ENCODE data around the gene SNIP1.
A peak's percentile ranks its signal among the peaks of the same experiment; 100 is the strongest.
"Not testable (repeated sequence)": the region's sequence is repeated elsewhere in the genome, so short reads cannot be mapped to it uniquely, and the experiment has no call there.

Gene SNIP1

GRCh38 chr1:37553927-37554808 is at the start of gene SNIP1:
SNIP1 (minus strand) TSS chr1:37554293; CDS start chr1:37554229, 64 bp downstream.
- peak; percentile 97 for DNase-seq (ENCODE audit: low spot score)

GRCh38 chr1:37602750-37603694 is 48.9 kb upstream of the SNIP1 start:
- peak; percentile 32 for DNase-seq (ENCODE audit: low spot score)

- no peak for DNase-seq (ENCODE audit: low spot score)
Measured at GRCh38 chr1:37601441-37601840, 47.3 kb upstream of the SNIP1 start.

GRCh38 chr1:37599940-37600339 is 45.8 kb upstream of the SNIP1 start:
- no peak for DNase-seq (ENCODE audit: low spot score)

- DNase-seq (ENCODE audit: low spot score) = no peak
Measured at GRCh38 chr1:37596182-37596667, 42.1 kb upstream of the SNIP1 start.

- peak; percentile 93 for DNase-seq (ENCODE audit: low spot score)
Measured at GRCh38 chr1:37595440-37596181, 41.5 kb upstream of the SNIP1 start, which contains the start of gene GNL2. GNL2 (minus strand) TSS chr1:37595937; CDS start chr1:37595822, 115 bp downstream.

- no peak for DNase-seq (ENCODE audit: low spot score)
Measured at GRCh38 chr1:37593726-37594125, 39.6 kb upstream of the SNIP1 start.

- no peak for DNase-seq (ENCODE audit: low spot score)
Measured at GRCh38 chr1:37588939-37589338, 34.8 kb upstream of the SNIP1 start.

GRCh38 chr1:37584544-37584943 is 30.5 kb upstream of the SNIP1 start:
- DNase-seq (ENCODE audit: low spot score) = not testable (repeated sequence)

GRCh38 chr1:37575692-37576091 is 21.6 kb upstream of the SNIP1 start:
- no peak for DNase-seq (ENCODE audit: low spot score)

- no peak for DNase-seq (ENCODE audit: low spot score)
Measured at GRCh38 chr1:37574834-37575480, 20.9 kb upstream of the SNIP1 start.

GRCh38 chr1:37570528-37571334 is 16.6 kb upstream of the SNIP1 start:
- no peak for DNase-seq (ENCODE audit: low spot score)

GRCh38 chr1:37567023-37567422 is 12.9 kb upstream of the SNIP1 start:
- no peak for DNase-seq (ENCODE audit: low spot score)

- DNase-seq (ENCODE audit: low spot score) = no peak
Measured at GRCh38 chr1:37564892-37565291, 10.8 kb upstream of the SNIP1 start.

- DNase-seq (ENCODE audit: low spot score) = no peak
Measured at GRCh38 chr1:37562984-37563383, 8.9 kb upstream of the SNIP1 start.

- no peak for DNase-seq (ENCODE audit: low spot score)
Measured at GRCh38 chr1:37561133-37562132, 7.3 kb upstream of the SNIP1 start.

- DNase-seq (ENCODE audit: low spot score) = no peak
Measured at GRCh38 chr1:37560401-37561132, 6.5 kb upstream of the SNIP1 start.

- not testable (repeated sequence) for DNase-seq (ENCODE audit: low spot score)
Measured at GRCh38 chr1:37559957-37560379, 5.9 kb upstream of the SNIP1 start.
